ENCODE data around the gene HOXD11.

Gene HOXD11

GRCh38 chr2:176094349-176094748 is 12.7 kb upstream of the HOXD11 start:
- no peak for DNase-seq

- DNase-seq: no peak
Measured at GRCh38 chr2:176095421-176095820, 11.7 kb upstream of the HOXD11 start.

GRCh38 chr2:176096243-176096985 is 10.7 kb upstream of the HOXD11 start:
- no peak for DNase-seq

- peak; percentile 49 for DNase-seq
Measured at GRCh38 chr2:176096986-176097819, 9.9 kb upstream of the HOXD11 start.

GRCh38 chr2:176097820-176098365 is 9.2 kb upstream of the HOXD11 start:
- DNase-seq: no peak

- DNase-seq: no peak
Measured at GRCh38 chr2:176098366-176099158, 8.5 kb upstream of the HOXD11 start.

GRCh38 chr2:176099159-176099727 is 7.8 kb upstream of the HOXD11 start:
- DNase-seq: no peak

GRCh38 chr2:176099728-176100546 is 7.1 kb upstream of the HOXD11 start, which contains the start of gene HOXD12:
HOXD12 (plus strand) TSS chr2:176099795; CDS start chr2:176099802, 7 bp downstream.
- DNase-seq: no peak

GRCh38 chr2:176100547-176101140 is 6.4 kb upstream of the HOXD11 start:
- no peak for DNase-seq

GRCh38 chr2:176101216-176101830 is 5.8 kb upstream of the HOXD11 start:
- DNase-seq: no peak

GRCh38 chr2:176101842-176102241 is 5.2 kb upstream of the HOXD11 start:
- DNase-seq: no peak

GRCh38 chr2:176102309-176102866 is 4.7 kb upstream of the HOXD11 start:
- DNase-seq: no peak

- no peak for DNase-seq
Measured at GRCh38 chr2:176103194-176103593, 3.9 kb upstream of the HOXD11 start.

- no peak for DNase-seq
Measured at GRCh38 chr2:176103742-176104315, 3.3 kb upstream of the HOXD11 start.

- no peak for DNase-seq
Measured at GRCh38 chr2:176104316-176105077, 2.6 kb upstream of the HOXD11 start.

- no peak for DNase-seq
Measured at GRCh38 chr2:176105078-176105729, 1.9 kb upstream of the HOXD11 start.

GRCh38 chr2:176105730-176106580 is 1.1 kb upstream of the HOXD11 start:
- no peak for DNase-seq

- no peak for DNase-seq
Measured at GRCh38 chr2:176107731-176108181, 676 bp downstream of the HOXD11 start.
